ENCODE measurements around the gene ANKRD7.

Gene ANKRD7

GRCh38 chr7:118220583-118220982, 3.9 kb upstream of the ANKRD7 start:
- no peaks in the 10 kb centered on the region for H3K4me1 ChIP-seq (ENCODE audit: control insufficient read depth, insufficient read depth, low read length)
- H3K36me3 ChIP-seq (ENCODE audit: control insufficient read depth in 2 of 2, insufficient read depth in 1 of 2, low read length in 2 of 2) = no peaks in the 10 kb centered on the region
- TF ChIP-seq ZFP41 (tag by site-specific recombination; IDR thresholded peaks at IDR 0.05; ENCODE audit: borderline replicate concordance) (no peak), ZNF146 (tag by site-specific recombination; IDR thresholded peaks at IDR 0.05) (no peak), ZSCAN4 (tag by site-specific recombination; IDR thresholded peaks at IDR 0.05) (no peak), ZNF354C (tag by site-specific recombination; IDR thresholded peaks at IDR 0.05; ENCODE audit: borderline replicate concordance, low read depth) (no peak), ZNF692 (tag by site-specific recombination; IDR thresholded peaks at IDR 0.05) (no peak), ZNF561 (tag by site-specific recombination; IDR thresholded peaks at IDR 0.05; ENCODE audit: borderline replicate concordance) (no peak), ZNF121 (tag by site-specific recombination; IDR thresholded peaks at IDR 0.05) (no peak), ZNF843 (tag by site-specific recombination; IDR thresholded peaks at IDR 0.05) (no peak), ZNF155 (tag by site-specific recombination; IDR thresholded peaks at IDR 0.05) (no peak), TSHZ1 (tag by site-specific recombination; IDR thresholded peaks at IDR 0.05; ENCODE audit: borderline replicate concordance) (no peak), ZNF362 (tag by site-specific recombination; IDR thresholded peaks at IDR 0.05) (no peak), TCF7L2 (IDR thresholded peaks at IDR 0.05; ENCODE audit: borderline replicate concordance, low read depth, low read length) (no peak), ZNF221 (tag by site-specific recombination; IDR thresholded peaks at IDR 0.05; ENCODE audit: borderline replicate concordance) (no peak), ZNF645 (tag by site-specific recombination; IDR thresholded peaks at IDR 0.05) (no peak), SETDB1 (IDR thresholded peaks at IDR 0.05; ENCODE audit: insufficient read length, low read length) (no peak), ZNF707 (tag by site-specific recombination; IDR thresholded peaks at IDR 0.05) (no peak), ZNF513 (tag by site-specific recombination; IDR thresholded peaks at IDR 0.05) (no peak), ZNF660 (tag by site-specific recombination; IDR thresholded peaks at IDR 0.05) (no peak)
- H3K9me3 ChIP-seq (ENCODE audit: control insufficient read depth, insufficient read depth, low read depth, low read length) = no peaks in the 10 kb centered on the region
- no peak overlapping the region for H3K27ac ChIP-seq (ENCODE audit: extremely low read depth, low read depth, low read length)
- ChIA-PET POLR2A (no interaction called here), CTCF (no interaction called here)
- H3K4me3 ChIP-seq (ENCODE audit: low read depth, low read length) = no peak overlapping the region
